ENCODE measurements around the gene SLC26A1.

The SLC26A1 gene

GRCh38 chr4:961351-962230, 31.6 kb downstream of the SLC26A1 start:
- no peaks in the 10 kb centered on the region for H3K27me3 ChIP-seq (ENCODE audit: insufficient read depth, low read length)
- no peaks in the 10 kb centered on the region for H3K9me3 ChIP-seq (ENCODE audit: insufficient read depth, low read depth, low read length)
- no peak overlapping the region for H3K4me3 ChIP-seq (ENCODE audit: low read length)
- no peaks in the 10 kb centered on the region for H3K36me3 ChIP-seq (ENCODE audit: insufficient read depth, low read depth, low read length)
- H3K9ac ChIP-seq (ENCODE audit: low read depth, low read length) = no peak overlapping the region
- H3K4me1 ChIP-seq (ENCODE audit: insufficient read depth, low read length) = no peaks in the 10 kb centered on the region
- H3K27ac ChIP-seq (ENCODE audit: low read length) = no peak overlapping the region

GRCh38 chr4:960636-961350, 32.4 kb downstream of the SLC26A1 start:
- H3K36me3 ChIP-seq (ENCODE audit: insufficient read depth, low read depth, low read length) = no peaks in the 10 kb centered on the region

GRCh38 chr4:960140-960635, 33.0 kb downstream of the SLC26A1 start:
- Histone ChIP-seq H3K4me3 (ENCODE audit: low read length) (no peak overlapping the region), H3K9ac (ENCODE audit: low read depth, low read length) (no peak overlapping the region), H3K9me3 (ENCODE audit: insufficient read depth, low read depth, low read length) (no peaks in the 10 kb centered on the region), H3K4me1 (ENCODE audit: insufficient read depth, low read length) (no peaks in the 10 kb centered on the region), H3K27ac (ENCODE audit: low read length) (no peak overlapping the region), H3K27me3 (ENCODE audit: insufficient read depth, low read length) (no peaks in the 10 kb centered on the region), H3K36me3 (ENCODE audit: insufficient read depth, low read depth, low read length) (no peaks in the 10 kb centered on the region)

More at GRCh38 chr4:960636-961350, 32.4 kb downstream of the SLC26A1 start:
- Histone ChIP-seq H3K27me3 (ENCODE audit: insufficient read depth, low read length) (no peaks in the 10 kb centered on the region), H3K9me3 (ENCODE audit: insufficient read depth, low read depth, low read length) (no peaks in the 10 kb centered on the region), H3K27ac (ENCODE audit: low read length) (no peak overlapping the region), H3K4me1 (ENCODE audit: insufficient read depth, low read length) (no peaks in the 10 kb centered on the region), H3K4me3 (ENCODE audit: low read length) (no peak overlapping the region), H3K9ac (ENCODE audit: low read depth, low read length) (no peak overlapping the region)

- Histone ChIP-seq H3K27me3 (ENCODE audit: insufficient read depth, low read length) (no peaks in the 10 kb centered on the region), H3K9ac (ENCODE audit: low read depth, low read length) (no peak overlapping the region), H3K4me3 (ENCODE audit: low read length) (no peak overlapping the region), H3K9me3 (ENCODE audit: insufficient read depth, low read depth, low read length) (no peaks in the 10 kb centered on the region), H3K4me1 (ENCODE audit: insufficient read depth, low read length) (no peaks in the 10 kb centered on the region), H3K36me3 (ENCODE audit: insufficient read depth, low read depth, low read length) (no peaks in the 10 kb centered on the region), H3K27ac (ENCODE audit: low read length) (no peak overlapping the region)
These were observed 33.7 kb downstream of the SLC26A1 start for GRCh38 chr4:959338-960139.

- H3K36me3 ChIP-seq (ENCODE audit: insufficient read depth, low read depth, low read length) = no peaks in the 10 kb centered on the region
- H3K9ac ChIP-seq (ENCODE audit: low read depth, low read length) = no peak overlapping the region
- no peaks in the 10 kb centered on the region for H3K4me1 ChIP-seq (ENCODE audit: insufficient read depth, low read length)
- no peaks in the 10 kb centered on the region for H3K27me3 ChIP-seq (ENCODE audit: insufficient read depth, low read length)
- H3K9me3 ChIP-seq (ENCODE audit: insufficient read depth, low read depth, low read length) = no peaks in the 10 kb centered on the region
- H3K27ac ChIP-seq (ENCODE audit: low read length) = no peak overlapping the region
- H3K4me3 ChIP-seq (ENCODE audit: low read length) = no peak overlapping the region
These were observed 34.4 kb downstream of the SLC26A1 start for GRCh38 chr4:958696-959337.

- no peaks in the 10 kb centered on the region for H3K9me3 ChIP-seq (ENCODE audit: insufficient read depth, low read depth, low read length)
- no peaks in the 10 kb centered on the region for H3K27me3 ChIP-seq (ENCODE audit: insufficient read depth, low read length)
- no peaks in the 10 kb centered on the region for H3K36me3 ChIP-seq (ENCODE audit: insufficient read depth, low read depth, low read length)
- H3K9ac ChIP-seq (ENCODE audit: low read depth, low read length) = no peak overlapping the region
- no peak overlapping the region for H3K27ac ChIP-seq (ENCODE audit: low read length)
- no peaks in the 10 kb centered on the region for H3K4me1 ChIP-seq (ENCODE audit: insufficient read depth, low read length)
- no peak overlapping the region for H3K4me3 ChIP-seq (ENCODE audit: low read length)
These were observed 34.9 kb downstream of the SLC26A1 start for GRCh38 chr4:958314-958665.

GRCh38 chr4:957581-958313, 35.5 kb downstream of the SLC26A1 start:
- no peaks in the 10 kb centered on the region for H3K36me3 ChIP-seq (ENCODE audit: insufficient read depth, low read depth, low read length)
- H3K27me3 ChIP-seq (ENCODE audit: insufficient read depth, low read length) = no peaks in the 10 kb centered on the region
- H3K27ac ChIP-seq (ENCODE audit: low read length) = no peak overlapping the region
- no peak overlapping the region for H3K9ac ChIP-seq (ENCODE audit: low read depth, low read length)
- H3K9me3 ChIP-seq (ENCODE audit: insufficient read depth, low read depth, low read length) = no peaks in the 10 kb centered on the region
- no peaks in the 10 kb centered on the region for H3K4me1 ChIP-seq (ENCODE audit: insufficient read depth, low read length)
- H3K4me3 ChIP-seq (ENCODE audit: low read length) = no peak overlapping the region

- Histone ChIP-seq H3K9ac (ENCODE audit: low read depth, low read length) (no peak overlapping the region), H3K4me3 (ENCODE audit: low read length) (no peak overlapping the region), H3K9me3 (ENCODE audit: insufficient read depth, low read depth, low read length) (no peaks in the 10 kb centered on the region), H3K4me1 (ENCODE audit: insufficient read depth, low read length) (no peaks in the 10 kb centered on the region), H3K36me3 (ENCODE audit: insufficient read depth, low read depth, low read length) (no peaks in the 10 kb centered on the region), H3K27me3 (ENCODE audit: insufficient read depth, low read length) (no peaks in the 10 kb centered on the region), H3K27ac (ENCODE audit: low read length) (no peak overlapping the region)
These were observed 36.0 kb downstream of the SLC26A1 start for GRCh38 chr4:957231-957580.

- Histone ChIP-seq H3K36me3 (ENCODE audit: insufficient read depth, low read depth, low read length) (no peaks in the 10 kb centered on the region), H3K9me3 (ENCODE audit: insufficient read depth, low read depth, low read length) (no peaks in the 10 kb centered on the region), H3K4me1 (ENCODE audit: insufficient read depth, low read length) (no peaks in the 10 kb centered on the region), H3K4me3 (ENCODE audit: low read length) (no peak overlapping the region), H3K27me3 (ENCODE audit: insufficient read depth, low read length) (no peaks in the 10 kb centered on the region), H3K27ac (ENCODE audit: low read length) (no peak overlapping the region), H3K9ac (ENCODE audit: low read depth, low read length) (no peak overlapping the region)
These were observed 36.5 kb downstream of the SLC26A1 start for GRCh38 chr4:956531-957230.

GRCh38 chr4:955931-956381, 37.2 kb downstream of the SLC26A1 start:
- no peaks in the 10 kb centered on the region for H3K4me1 ChIP-seq (ENCODE audit: insufficient read depth, low read length)
- no peak overlapping the region for H3K4me3 ChIP-seq (ENCODE audit: low read length)
- H3K9ac ChIP-seq (ENCODE audit: low read depth, low read length) = no peak overlapping the region
- H3K27ac ChIP-seq (ENCODE audit: low read length) = no peak overlapping the region
- H3K9me3 ChIP-seq (ENCODE audit: insufficient read depth, low read depth, low read length) = no peaks in the 10 kb centered on the region
- no peaks in the 10 kb centered on the region for H3K36me3 ChIP-seq (ENCODE audit: insufficient read depth, low read depth, low read length)
- H3K27me3 ChIP-seq (ENCODE audit: insufficient read depth, low read length) = no peaks in the 10 kb centered on the region

Measured in iPS-20b (cell line).